DND-41 (cell line): ENCODE results near the gene STK24.

Source experiments
- ATAC-seq: fragments of 200-7000 bp; cut with Tn5 transposase; 3 replicates; pipeline ENCODE4 v1.9.1; 2021; ENCODE audit warnings: low read depth; ENCODE audit not compliant: insufficient read depth
- DNase-seq: peaks from one replicate; pipeline ENCODE4 v3.0.0-alpha.2; 2020
- H2AFZ ChIP-seq: 2 replicates; pipeline ENCODE4 v1.6.0; 2012; ENCODE audit warnings: low read depth, low read length
- H3K27ac ChIP-seq: 2 replicates; pipeline ENCODE4 v1.5.1; 2012; ENCODE audit warnings: low read length, inconsistent platforms
- H3K27me3 ChIP-seq: fragments of 200-600 bp; sonication (generic); 2 replicates; pipeline ENCODE4 v1.6.0; 2012; ENCODE audit warnings: low read length, mild to moderate bottlenecking, inconsistent platforms; ENCODE audit not compliant: insufficient read depth, poor library complexity
- H3K36me3 ChIP-seq: 2 replicates; pipeline ENCODE4 v1.5.1; 2012; ENCODE audit warnings: low read length, inconsistent platforms; ENCODE audit not compliant: insufficient read depth
- H3K4me1 ChIP-seq: 2 replicates; pipeline ENCODE4 v1.5.1; 2012; ENCODE audit warnings: mild to moderate bottlenecking, low read length; ENCODE audit not compliant: insufficient read depth
- H3K4me2 ChIP-seq: 2 replicates; pipeline ENCODE4 v1.6.0; 2012; ENCODE audit warnings: mild to moderate bottlenecking, moderate library complexity, low read length, inconsistent platforms; ENCODE audit not compliant: insufficient read depth
- H3K4me3 ChIP-seq, 2 experiments: fragments of 200-600 bp in 1 of 2; shearing (Covaris generic) in 1 of 2; 2 replicates each; pipeline ENCODE4 v1.5.1; 2012 to 2016; ENCODE audit warnings: inconsistent platforms in 2 of 2, low read length in 2 of 2, mild to moderate bottlenecking in 2 of 2, low read depth in 1 of 2, moderate library complexity in 1 of 2
- H3K79me2 ChIP-seq: 2 replicates; pipeline ENCODE4 v1.6.0; 2012; ENCODE audit warnings: low read length, inconsistent platforms; ENCODE audit not compliant: insufficient read depth
- H3K9ac ChIP-seq: 2 replicates; pipeline ENCODE4 v1.6.0; 2012; ENCODE audit warnings: low read depth, mild to moderate bottlenecking, inconsistent platforms, low read length, moderate library complexity
- H3K9me3 ChIP-seq: 2 replicates; pipeline ENCODE4 v1.5.1; 2012; ENCODE audit warnings: low read length, moderate library complexity, mild to moderate bottlenecking, inconsistent platforms; ENCODE audit not compliant: insufficient read depth, severe bottlenecking
- H4K20me1 ChIP-seq: 2 replicates; pipeline ENCODE4 v1.6.0; 2012; ENCODE audit warnings: low read length; ENCODE audit not compliant: insufficient read depth
- EZH2 ChIP-seq: IDR thresholded peaks from 3 replicates; pipeline ENCODE4 v1.6.1; 2012; ENCODE audit warnings: borderline replicate concordance, low read depth, mild to moderate bottlenecking, moderate library complexity, low read length, inconsistent platforms; ENCODE audit not compliant: severe bottlenecking
- TF ChIP-seq, protein P1 (sequence below): IDR thresholded peaks from 2 replicates; pipeline ENCODE4 v1.5.1; 2012; ENCODE audit warnings: borderline replicate concordance, low read length, moderate library complexity, mild to moderate bottlenecking; ENCODE audit not compliant: poor library complexity, severe bottlenecking; ENCODE audit errors: extremely low read depth

STK24 gene

DNA sequence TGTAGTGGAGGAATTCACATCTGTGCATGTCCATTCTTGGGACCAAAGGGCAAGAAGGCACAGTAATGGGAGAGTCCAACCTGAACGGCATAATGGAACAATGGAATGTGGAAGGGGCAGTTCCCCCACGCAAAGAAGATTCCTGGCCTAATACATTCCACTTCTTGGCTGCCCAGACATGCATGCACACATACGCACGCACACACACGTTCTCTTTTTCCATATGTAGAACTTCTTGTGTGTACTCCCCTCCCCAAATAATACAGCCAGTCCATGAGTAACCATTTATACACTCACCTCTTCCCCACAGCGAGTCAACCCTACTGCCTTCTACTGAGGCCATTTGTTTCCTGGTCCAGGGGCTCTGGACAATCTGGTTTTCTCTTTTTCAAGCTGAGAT, 6.0 kb upstream of the STK24 start:
- Histone ChIP-seq H2AFZ (no peak overlapping the region), H3K27me3 (no peaks in the 10 kb centered on the region), H3K79me2 (no peaks in the 10 kb centered on the region), H3K4me1 (peaks cover under 1% of the 10 kb centered on the region), H3K4me2 (no peak overlapping the region), H3K9me3 (no peaks in the 10 kb centered on the region), H3K27ac (no peak overlapping the region), H3K4me3 (no peak overlapping the region), H3K9ac (no peak overlapping the region), H3K36me3 (no peaks in the 10 kb centered on the region), H4K20me1 (no peaks in the 10 kb centered on the region)
- DNase-seq, result no peak
- no peak for ATAC-seq
- TF ChIP-seq, protein P1, sequence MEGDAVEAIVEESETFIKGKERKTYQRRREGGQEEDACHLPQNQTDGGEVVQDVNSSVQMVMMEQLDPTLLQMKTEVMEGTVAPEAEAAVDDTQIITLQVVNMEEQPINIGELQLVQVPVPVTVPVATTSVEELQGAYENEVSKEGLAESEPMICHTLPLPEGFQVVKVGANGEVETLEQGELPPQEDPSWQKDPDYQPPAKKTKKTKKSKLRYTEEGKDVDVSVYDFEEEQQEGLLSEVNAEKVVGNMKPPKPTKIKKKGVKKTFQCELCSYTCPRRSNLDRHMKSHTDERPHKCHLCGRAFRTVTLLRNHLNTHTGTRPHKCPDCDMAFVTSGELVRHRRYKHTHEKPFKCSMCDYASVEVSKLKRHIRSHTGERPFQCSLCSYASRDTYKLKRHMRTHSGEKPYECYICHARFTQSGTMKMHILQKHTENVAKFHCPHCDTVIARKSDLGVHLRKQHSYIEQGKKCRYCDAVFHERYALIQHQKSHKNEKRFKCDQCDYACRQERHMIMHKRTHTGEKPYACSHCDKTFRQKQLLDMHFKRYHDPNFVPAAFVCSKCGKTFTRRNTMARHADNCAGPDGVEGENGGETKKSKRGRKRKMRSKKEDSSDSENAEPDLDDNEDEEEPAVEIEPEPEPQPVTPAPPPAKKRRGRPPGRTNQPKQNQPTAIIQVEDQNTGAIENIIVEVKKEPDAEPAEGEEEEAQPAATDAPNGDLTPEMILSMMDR, result no peak
- TF ChIP-seq EZH2, result no peak

DNA sequence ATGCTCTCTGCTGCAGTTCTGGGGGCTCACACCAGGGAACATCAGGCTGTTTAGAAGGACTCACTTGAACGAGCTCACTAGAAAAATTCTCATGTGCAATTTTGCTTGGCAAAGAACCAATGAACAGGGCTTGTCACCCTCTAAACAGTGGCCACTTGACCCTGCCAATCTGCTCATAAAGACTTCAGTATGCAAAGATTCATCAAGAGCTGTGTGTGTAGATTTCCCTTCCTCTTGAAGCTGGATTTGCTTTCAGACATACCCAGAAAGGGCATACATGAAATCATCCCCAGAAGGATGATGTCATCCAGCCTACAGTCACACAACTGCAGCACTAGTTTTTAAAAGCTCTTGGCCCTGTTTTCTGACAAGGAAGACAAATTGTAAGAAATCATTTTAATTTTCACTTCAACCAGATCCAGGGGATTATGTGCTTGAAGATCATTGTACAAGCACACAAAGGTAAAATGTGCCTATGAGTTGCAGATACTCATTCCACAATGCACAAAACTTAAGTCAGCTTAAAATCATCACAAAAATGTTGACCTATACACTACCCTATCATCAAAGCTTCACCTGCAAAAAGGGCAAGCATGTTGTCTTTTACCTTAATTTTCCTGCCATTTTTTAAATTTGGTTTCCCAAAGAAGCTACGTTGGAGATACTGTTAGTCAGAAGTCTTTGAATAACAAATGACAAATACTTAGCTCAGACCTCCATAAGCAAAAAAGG, 5.2 kb upstream of the STK24 start:
- H3K27me3 ChIP-seq, result no peaks in the 10 kb centered on the region
- DNase-seq, result no peak
- no peak overlapping the region for H3K9ac ChIP-seq
- H3K27ac ChIP-seq, result no peak overlapping the region
- H3K4me3 ChIP-seq, result no peak overlapping the region
- H3K79me2 ChIP-seq, result no peaks in the 10 kb centered on the region
- no peak overlapping the region for H3K4me2 ChIP-seq
- no peaks in the 10 kb centered on the region for H3K9me3 ChIP-seq
- H3K36me3 ChIP-seq, result no peaks in the 10 kb centered on the region
- peaks cover 8% of the 10 kb centered on the region for H3K4me1 ChIP-seq
- no peak for TF ChIP-seq EZH2
- TF ChIP-seq, protein P1, result no peak
- H2AFZ ChIP-seq, result no peak overlapping the region
- no peaks in the 10 kb centered on the region for H4K20me1 ChIP-seq
- ATAC-seq, result no peak

DNA sequence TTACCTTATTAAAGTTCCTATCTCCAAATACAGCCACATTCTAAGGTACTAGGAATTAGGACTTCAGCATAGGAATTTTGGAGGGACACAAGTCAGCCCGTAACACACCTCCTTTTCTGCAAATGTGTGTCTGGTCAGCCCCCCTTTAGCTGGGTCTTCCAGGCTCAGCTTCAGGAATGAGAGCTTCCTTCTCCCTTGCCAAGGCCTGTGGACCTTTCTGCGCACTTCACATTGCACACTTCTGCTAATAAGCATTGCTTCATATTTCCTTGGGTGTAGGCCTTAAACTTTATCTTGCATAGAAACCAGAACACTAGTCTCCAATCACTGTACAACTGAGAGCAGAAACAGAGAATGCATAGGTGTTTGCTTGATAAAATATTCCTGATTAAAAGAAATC, 4.5 kb upstream of the STK24 start:
- peaks cover 2% of the 10 kb centered on the region for H3K79me2 ChIP-seq
- no peak for DNase-seq
- ATAC-seq, result no peak
- H2AFZ ChIP-seq, result no peak overlapping the region
- no peaks in the 10 kb centered on the region; the same call in 1 of the 2 replicates for H3K36me3 ChIP-seq
- no peaks in the 10 kb centered on the region for H3K9me3 ChIP-seq
- no peak overlapping the region for H3K27ac ChIP-seq
- no peaks in the 10 kb centered on the region for H3K27me3 ChIP-seq
- no peak overlapping the region for H3K9ac ChIP-seq
- H4K20me1 ChIP-seq, result no peaks in the 10 kb centered on the region
- no peak overlapping the region for H3K4me2 ChIP-seq
- H3K4me3 ChIP-seq, result no peak overlapping the region
- TF ChIP-seq, protein P1, result no peak
- no peak for TF ChIP-seq EZH2
- peaks cover 8% of the 10 kb centered on the region for H3K4me1 ChIP-seq

DNA sequence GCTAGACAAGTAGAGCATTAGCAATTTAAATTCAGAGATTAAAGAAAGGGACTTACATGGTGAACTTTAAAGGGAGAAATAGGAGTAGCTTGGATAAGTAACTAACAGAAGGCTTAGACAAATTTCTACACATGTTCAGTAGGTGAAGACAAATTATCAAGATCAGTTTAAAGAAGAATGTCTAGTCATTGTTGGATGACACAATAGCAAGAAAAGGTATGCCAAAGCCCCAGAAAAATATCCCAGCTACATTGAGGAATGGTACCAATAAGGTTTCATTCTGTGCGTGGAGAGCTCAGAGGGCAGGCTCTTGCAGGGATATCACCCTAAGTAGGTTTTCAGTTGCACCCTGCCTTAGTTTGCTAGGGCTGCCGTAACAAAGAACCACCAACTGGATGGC, 3.5 kb upstream of the STK24 start:
- H3K79me2 ChIP-seq, result peaks cover 12% of the 10 kb centered on the region
- DNase-seq (no peak), ATAC-seq (no peak)
- no peak overlapping the region for H3K9ac ChIP-seq
- H4K20me1 ChIP-seq, result peaks cover 7% of the 10 kb centered on the region
- H3K4me3 ChIP-seq, result no peak overlapping the region
- H3K4me1 ChIP-seq, result peaks cover 9% of the 10 kb centered on the region
- TF ChIP-seq, protein P1, result no peak
- TF ChIP-seq EZH2, result no peak
- H3K27me3 ChIP-seq, result no peaks in the 10 kb centered on the region
- H3K9me3 ChIP-seq, result no peaks in the 10 kb centered on the region
- no peak overlapping the region for H3K27ac ChIP-seq
- H2AFZ ChIP-seq, result no peak overlapping the region
- H3K36me3 ChIP-seq, result no peaks in the 10 kb centered on the region; the same call in 1 of the 2 replicates
- H3K4me2 ChIP-seq, result no peak overlapping the region
